Measurements from ENCODE around the gene NRCAM. TPM values are rescaled to one million over a fixed set of nuclear protein-coding genes. Genes with fewer than 3 reads are reported as not detected.
A peak's percentile ranks its signal among the peaks of the same experiment; 100 is the strongest.

NRCAM gene
- polyA plus RNA-seq, 3 donors = not detected

GRCh38 chr7:108149119-108149518 lies 307.1 kb downstream of the NRCAM start:
- no peak for TF ChIP-seq CTCF (IDR thresholded peaks at IDR 0.05)
- Histone ChIP-seq H3K79me2 (ENCODE audit: insufficient read depth, low read length) (no peaks in the 10 kb centered on the region), H3K27me3 (ENCODE audit: control insufficient read depth in 2 of 2, insufficient read depth in 2 of 2, low read length in 2 of 2) (peaks cover 3 to 5% of the 10 kb centered on the region in 2 donors), H3K27ac (ENCODE audit: low read depth in 1 of 2, low read length in 2 of 2) (no peak overlapping the region), H3K4me3 (replicated peaks in 1 of 3; ENCODE audit: low read depth in 2 of 3, low read length in 3 of 3) (no peak overlapping the region), H3K36me3 (replicated peaks in 1 of 2; ENCODE audit: control insufficient read depth in 1 of 2, insufficient read depth in 2 of 2, low read length in 2 of 2) (no peaks in the 10 kb centered on the region), H2AFZ (ENCODE audit: insufficient read depth, low read depth, low read length, poor library complexity, severe bottlenecking) (no peak overlapping the region), H3K4me1 (ENCODE audit: control insufficient read depth in 1 of 2, insufficient read depth in 2 of 2, low read length in 2 of 2) (no peaks in the 10 kb centered on the region), H3K4me2 (replicated peaks; ENCODE audit: extremely low read depth, low read length, poor library complexity, severe bottlenecking) (no peak overlapping the region), H3K9ac (ENCODE audit: insufficient read depth, low read length, poor library complexity, severe bottlenecking) (no peak overlapping the region), H4K20me1 (ENCODE audit: insufficient read depth, low read length) (no peaks in the 10 kb centered on the region), H3K9me3 (replicated peaks in 1 of 2; ENCODE audit: control insufficient read depth in 1 of 2, insufficient read depth in 1 of 2, low read length in 2 of 2) (no peaks in the 10 kb centered on the region)
- DNase-seq = no peak
- no peak overlapping the region for H3K27ac Mint-ChIP-seq
- 100% methylated on average over 1 of the region's 5 CpGs for WGBS (ENCODE audit: insufficient coverage)
- H3K36me3 Mint-ChIP-seq = no peaks in the 10 kb centered on the region
- intact Hi-C loops (cut with micrococcal nuclease) = no loop called here
- no peak overlapping the region for H3K4me3 Mint-ChIP-seq
- H3K4me1 Mint-ChIP-seq = no peaks in the 10 kb centered on the region
- peaks cover 2 to 11% (median 8%) of the 10 kb centered on the region in 3 donors for H3K27me3 Mint-ChIP-seq (ENCODE audit: low read depth in 3 of 3)
- no peaks in the 10 kb centered on the region for H3K9me3 Mint-ChIP-seq

- Histone ChIP-seq H4K20me1 (ENCODE audit: insufficient read depth, low read length) (no peaks in the 10 kb centered on the region), H3K9ac (ENCODE audit: insufficient read depth, low read length, poor library complexity, severe bottlenecking) (no peak overlapping the region)
- intact Hi-C loops (cut with micrococcal nuclease) = no loop called here
Measured at GRCh38 chr7:108147031-108147563, 309.1 kb downstream of the NRCAM start.

More at GRCh38 chr7:108147031-108147563, 309.1 kb downstream of the NRCAM start:
- no peaks in the 10 kb centered on the region for H3K9me3 ChIP-seq (replicated peaks in 1 of 2; ENCODE audit: control insufficient read depth in 1 of 2, insufficient read depth in 1 of 2, low read length in 2 of 2)
- TF ChIP-seq CTCF (IDR thresholded peaks at IDR 0.05) = no peak
- no peak overlapping the region for H3K4me3 ChIP-seq (replicated peaks in 1 of 3; ENCODE audit: low read depth in 2 of 3, low read length in 3 of 3)
- H3K27me3 ChIP-seq (ENCODE audit: control insufficient read depth in 2 of 2, insufficient read depth in 2 of 2, low read length in 2 of 2) = peaks cover 0 to 3% of the 10 kb centered on the region in 2 donors
- no peaks in the 10 kb centered on the region for H3K36me3 Mint-ChIP-seq
- no peak overlapping the region for H3K27ac ChIP-seq (ENCODE audit: low read depth in 1 of 2, low read length in 2 of 2)
- no peaks in the 10 kb centered on the region for H3K9me3 Mint-ChIP-seq
- no peaks in the 10 kb centered on the region for H3K4me1 ChIP-seq (ENCODE audit: control insufficient read depth in 1 of 2, insufficient read depth in 2 of 2, low read length in 2 of 2)
- no peaks in the 10 kb centered on the region for H3K79me2 ChIP-seq (ENCODE audit: insufficient read depth, low read length)
- no peaks in the 10 kb centered on the region for H3K36me3 ChIP-seq (replicated peaks in 1 of 2; ENCODE audit: control insufficient read depth in 1 of 2, insufficient read depth in 2 of 2, low read length in 2 of 2)
- DNase-seq = no peak
- 92% methylated on average over 6 of the region's 6 CpGs for whole genome bisulfite sequencing (ENCODE audit: insufficient coverage)
- peak overlapping the region in 1 of 7 donors; percentile 11 for H3K27ac Mint-ChIP-seq
- H3K4me1 Mint-ChIP-seq = no peaks in the 10 kb centered on the region
- peaks cover under 1 to 6% (median 3%) of the 10 kb centered on the region in 3 donors for H3K27me3 Mint-ChIP-seq (ENCODE audit: low read depth in 3 of 3)
- no peak overlapping the region for H3K4me3 Mint-ChIP-seq
- H2AFZ ChIP-seq (ENCODE audit: insufficient read depth, low read depth, low read length, poor library complexity, severe bottlenecking) = no peak overlapping the region
- H3K4me2 ChIP-seq (replicated peaks; ENCODE audit: extremely low read depth, low read length, poor library complexity, severe bottlenecking) = no peak overlapping the region

Measured in CD14-positive monocyte (primary cell).